IMR-90 (cell line): ENCODE data around the gene RPTOR.

Source experiments
- CTCF ChIP-seq: conservative IDR thresholded peaks from 2 replicates; pipeline ENCODE4 v1.5.1; 2012; ENCODE audit warnings: mild to moderate bottlenecking, low read depth, low read length, improper control_type of control experiment
- POLR2A ChIP-seq: IDR thresholded peaks from 2 replicates; pipeline ENCODE4 v1.6.1; 2012; ENCODE audit warnings: mild to moderate bottlenecking, low read depth, low read length
- RAD21 ChIP-seq: IDR thresholded peaks from 2 replicates; pipeline ENCODE4 v1.6.1; 2012; ENCODE audit warnings: low read length, improper control_type of control experiment
- RCOR1 ChIP-seq: IDR thresholded peaks from 2 replicates; pipeline ENCODE4 v1.6.1; 2012; ENCODE audit warnings: mild to moderate bottlenecking, low read length, improper control_type of control experiment; ENCODE audit not compliant: insufficient replicate concordance
- RFX5 ChIP-seq: IDR thresholded peaks from 2 replicates; pipeline ENCODE4 v1.8.0; 2012; ENCODE audit warnings: low read depth, mild to moderate bottlenecking, low read length, moderate library complexity

DNA sequence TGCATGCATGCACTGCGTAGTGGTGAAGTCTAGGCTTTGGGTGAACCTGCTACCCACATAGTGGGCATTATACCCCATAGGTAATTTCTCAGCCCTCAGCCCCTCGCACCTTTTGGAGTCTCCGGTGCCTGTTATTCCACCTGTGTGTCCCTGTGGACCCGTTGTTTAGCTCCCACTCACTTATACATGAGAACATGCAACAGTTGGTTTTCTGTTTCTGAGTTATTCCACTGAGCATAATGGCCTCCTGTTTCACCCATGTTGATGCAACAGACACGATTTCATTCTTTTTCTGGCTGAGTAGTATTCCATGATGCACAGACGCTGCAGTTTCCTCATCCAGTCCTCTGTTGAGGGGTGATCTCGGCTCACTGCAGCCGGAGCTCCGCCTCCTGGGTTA, 305.5 kb downstream of the RPTOR start:
- TF ChIP-seq POLR2A, result no peak
- no peak for TF ChIP-seq CTCF
- TF ChIP-seq RFX5, result no peak
- TF ChIP-seq RAD21, result no peak
- no peak for TF ChIP-seq RCOR1
